Measurements from ENCODE around the gene TOB1. TPM values are rescaled to one million over a fixed set of nuclear protein-coding genes. Genes with fewer than 3 reads are reported as not detected.
A peak's percentile ranks its signal among the peaks of the same experiment; 100 is the strongest.

Gene TOB1
- total RNA-seq, 6 experiments from 2014 or later, result 76.3 to 94.1 (median 89.1) TPM

DNA sequence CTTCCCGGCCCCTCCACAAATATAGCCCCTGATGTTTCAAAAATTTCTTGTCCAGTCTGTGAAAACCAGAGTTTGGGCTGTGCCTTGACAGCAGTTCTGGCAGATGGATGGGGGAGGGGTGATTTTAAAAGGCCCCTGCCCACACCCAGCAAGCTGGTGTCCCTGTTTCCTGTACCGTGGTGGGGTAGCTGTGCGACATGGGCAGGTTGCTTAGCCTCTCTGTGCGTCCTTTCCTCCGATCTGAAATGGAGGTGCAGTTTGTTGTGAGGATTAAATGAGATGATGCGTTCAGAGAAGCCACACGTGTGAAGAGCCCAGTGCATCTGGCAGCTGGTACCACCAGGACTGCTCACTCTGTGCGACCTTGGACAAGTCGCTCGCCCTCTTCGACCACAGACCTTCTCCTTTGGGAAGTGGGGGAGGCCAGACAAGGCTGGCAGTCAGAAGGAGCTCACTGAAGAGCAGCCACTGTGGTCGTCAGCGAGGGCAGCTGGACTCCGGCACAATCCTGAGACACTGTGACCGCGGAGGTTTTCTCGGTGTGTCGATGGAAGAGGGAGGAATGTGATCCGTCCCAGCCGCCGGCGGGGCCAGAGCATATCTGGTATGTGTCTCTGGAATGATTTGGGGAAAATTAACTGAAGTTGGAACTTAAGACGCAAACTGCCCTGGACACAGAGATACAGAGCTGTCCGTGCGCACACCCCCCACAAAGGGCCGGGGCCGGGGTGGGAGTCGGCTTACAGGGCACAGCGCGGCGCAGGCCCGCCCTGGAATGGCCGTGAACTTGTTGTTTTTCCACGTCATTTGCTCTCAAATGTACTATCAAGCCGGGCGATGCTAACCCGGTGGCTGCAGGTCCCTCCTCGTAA, 31.5 kb downstream of the TOB1 start:
- DNase-seq, result no peak
- Mint-ChIP-seq H3K4me1 (ENCODE audit: low read depth) (peaks cover 9% of the 10 kb centered on the region), H3K9me3 (no peaks in the 10 kb centered on the region), H3K36me3 (ENCODE audit: low read depth) (no peaks in the 10 kb centered on the region), H3K27me3 (ENCODE audit: insufficient read depth) (peaks cover 32% of the 10 kb centered on the region), H3K27ac (peak overlapping the region; percentile 24; the same call in 1 of the 2 replicates), H3K4me3 (peak overlapping the region; percentile 80)
- TF ChIP-seq, protein P1, sequence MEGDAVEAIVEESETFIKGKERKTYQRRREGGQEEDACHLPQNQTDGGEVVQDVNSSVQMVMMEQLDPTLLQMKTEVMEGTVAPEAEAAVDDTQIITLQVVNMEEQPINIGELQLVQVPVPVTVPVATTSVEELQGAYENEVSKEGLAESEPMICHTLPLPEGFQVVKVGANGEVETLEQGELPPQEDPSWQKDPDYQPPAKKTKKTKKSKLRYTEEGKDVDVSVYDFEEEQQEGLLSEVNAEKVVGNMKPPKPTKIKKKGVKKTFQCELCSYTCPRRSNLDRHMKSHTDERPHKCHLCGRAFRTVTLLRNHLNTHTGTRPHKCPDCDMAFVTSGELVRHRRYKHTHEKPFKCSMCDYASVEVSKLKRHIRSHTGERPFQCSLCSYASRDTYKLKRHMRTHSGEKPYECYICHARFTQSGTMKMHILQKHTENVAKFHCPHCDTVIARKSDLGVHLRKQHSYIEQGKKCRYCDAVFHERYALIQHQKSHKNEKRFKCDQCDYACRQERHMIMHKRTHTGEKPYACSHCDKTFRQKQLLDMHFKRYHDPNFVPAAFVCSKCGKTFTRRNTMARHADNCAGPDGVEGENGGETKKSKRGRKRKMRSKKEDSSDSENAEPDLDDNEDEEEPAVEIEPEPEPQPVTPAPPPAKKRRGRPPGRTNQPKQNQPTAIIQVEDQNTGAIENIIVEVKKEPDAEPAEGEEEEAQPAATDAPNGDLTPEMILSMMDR (IDR thresholded peaks at IDR 0.05), result no peak

DNA sequence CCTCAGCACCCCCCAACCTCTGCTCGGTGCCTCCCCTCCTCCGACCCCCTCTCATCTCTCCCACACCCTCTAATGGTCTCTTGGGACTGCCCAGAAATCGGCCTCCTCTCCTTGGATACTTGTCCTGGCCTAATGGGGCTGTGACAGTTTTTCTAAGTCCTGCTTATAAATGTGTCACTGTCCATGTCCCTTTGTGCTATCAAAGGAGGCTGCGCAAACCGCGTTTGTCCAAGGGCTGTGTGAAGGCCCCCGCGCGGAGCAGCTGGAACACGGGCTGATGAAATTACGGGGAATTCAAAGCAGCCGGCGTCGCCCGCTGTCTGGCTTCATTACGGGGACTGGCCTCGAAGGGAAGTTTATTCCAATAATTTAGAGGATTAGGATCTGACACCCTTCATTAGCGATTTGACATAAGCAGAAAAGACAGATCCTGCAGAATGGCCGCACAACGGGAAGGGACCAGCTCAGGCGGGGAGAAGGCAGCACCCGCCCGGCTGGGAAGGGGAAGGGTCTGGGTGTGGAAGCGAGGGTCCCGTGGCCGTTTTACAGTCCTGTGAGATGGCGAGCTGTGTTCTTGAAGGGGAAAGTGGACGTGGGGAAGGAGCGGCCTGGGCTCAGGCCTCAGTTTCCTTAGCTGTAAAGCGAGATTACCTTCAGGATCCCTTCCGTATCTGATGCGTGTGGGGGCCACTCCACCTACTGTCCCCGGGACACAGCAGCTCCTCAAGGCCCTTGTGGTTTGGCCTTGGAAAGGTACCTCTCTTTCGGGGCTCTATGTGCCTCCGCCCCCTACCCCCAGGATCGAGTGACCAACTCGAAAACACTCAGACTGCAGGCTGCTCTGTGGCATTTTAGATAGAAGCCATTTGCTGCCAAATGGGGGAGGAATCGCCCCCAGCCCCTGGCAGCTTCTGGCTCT, 32.4 kb downstream of the TOB1 start:
- TF ChIP-seq, protein P1 (IDR thresholded peaks at IDR 0.05), result no peak
- H3K4me1 Mint-ChIP-seq (ENCODE audit: low read depth), result peaks cover 9% of the 10 kb centered on the region

DNA sequence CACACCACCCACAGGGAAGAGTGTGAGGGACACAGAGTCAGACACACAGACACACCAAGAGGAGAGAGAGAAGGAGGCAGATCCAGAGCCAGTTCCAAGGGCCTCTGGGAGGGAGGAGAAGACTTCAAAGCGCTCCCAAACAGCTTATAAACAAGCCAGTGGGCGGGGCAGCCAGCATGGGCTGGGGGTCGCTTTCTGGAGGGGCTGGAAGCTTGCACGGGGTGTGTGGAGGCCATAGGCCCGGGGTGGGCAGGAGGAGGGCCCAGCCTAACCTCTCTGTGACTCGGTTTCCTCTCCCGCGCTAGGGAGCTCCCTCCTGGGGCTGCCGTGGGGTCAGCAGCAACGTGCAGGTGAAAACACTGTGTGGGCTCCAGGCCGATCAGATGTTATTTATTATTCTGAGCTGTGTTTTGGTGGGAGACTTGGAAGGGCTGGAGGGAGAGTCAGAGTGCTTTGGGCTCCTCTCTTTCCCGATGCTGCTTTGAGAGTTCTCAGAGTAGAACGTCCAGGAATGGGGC, 33.2 kb downstream of the TOB1 start:
- Mint-ChIP-seq H3K9me3 (no peaks in the 10 kb centered on the region), H3K27me3 (ENCODE audit: insufficient read depth) (peaks cover 37% of the 10 kb centered on the region), H3K4me1 (ENCODE audit: low read depth) (peaks cover 9% of the 10 kb centered on the region), H3K27ac (no peak overlapping the region), H3K4me3 (no peak overlapping the region), H3K36me3 (ENCODE audit: low read depth) (no peaks in the 10 kb centered on the region)
- no peak for DNase-seq
- TF ChIP-seq, protein P1 (IDR thresholded peaks at IDR 0.05), result no peak

More for the DNA sequence above, 32.4 kb downstream of the TOB1 start:
- no peak overlapping the region for H3K27ac Mint-ChIP-seq
- H3K36me3 Mint-ChIP-seq (ENCODE audit: low read depth), result no peaks in the 10 kb centered on the region
- H3K27me3 Mint-ChIP-seq (ENCODE audit: insufficient read depth), result peaks cover 36% of the 10 kb centered on the region
- no peaks in the 10 kb centered on the region for H3K9me3 Mint-ChIP-seq
- H3K4me3 Mint-ChIP-seq, result no peak overlapping the region
- no peak for DNase-seq

DNA sequence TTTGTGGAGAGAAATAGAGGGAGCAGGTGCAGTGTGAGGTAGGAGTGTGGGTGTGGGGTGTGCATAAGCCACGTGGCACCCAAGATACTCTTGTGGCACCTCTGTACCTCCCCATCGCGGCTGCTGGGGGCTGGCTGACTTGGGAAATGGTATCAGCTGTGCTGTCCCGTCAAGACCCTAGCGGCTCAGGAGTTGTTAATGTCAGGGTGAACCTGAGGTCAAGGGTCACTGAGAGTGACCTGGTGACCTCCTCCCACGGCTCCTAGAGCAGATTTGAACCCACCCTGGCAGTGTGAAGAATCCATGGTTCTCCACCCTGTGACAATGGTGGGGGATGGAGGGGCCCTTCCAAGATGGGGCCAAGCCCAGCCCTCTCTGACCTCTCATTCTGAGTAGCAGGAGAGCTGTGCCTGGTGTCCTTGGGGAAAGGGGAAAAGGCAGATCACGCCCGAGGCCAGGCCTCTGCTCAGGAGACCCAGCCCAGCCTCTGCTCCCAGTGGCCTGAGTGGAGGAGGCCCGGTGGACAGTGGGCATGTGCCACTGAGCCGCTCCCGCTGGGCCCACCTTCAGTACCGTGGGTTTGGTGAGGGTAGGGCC, 33.8 kb downstream of the TOB1 start:
- TF ChIP-seq, protein P1 (IDR thresholded peaks at IDR 0.05), result no peak
- peaks cover 34% of the 10 kb centered on the region for H3K27me3 Mint-ChIP-seq (ENCODE audit: insufficient read depth)
- H3K36me3 Mint-ChIP-seq (ENCODE audit: low read depth), result no peaks in the 10 kb centered on the region
- no peak for DNase-seq
- H3K4me3 Mint-ChIP-seq, result no peak overlapping the region
- no peak overlapping the region for H3K27ac Mint-ChIP-seq
- H3K4me1 Mint-ChIP-seq (ENCODE audit: low read depth), result peaks cover 9% of the 10 kb centered on the region
- no peaks in the 10 kb centered on the region for H3K9me3 Mint-ChIP-seq

DNA sequence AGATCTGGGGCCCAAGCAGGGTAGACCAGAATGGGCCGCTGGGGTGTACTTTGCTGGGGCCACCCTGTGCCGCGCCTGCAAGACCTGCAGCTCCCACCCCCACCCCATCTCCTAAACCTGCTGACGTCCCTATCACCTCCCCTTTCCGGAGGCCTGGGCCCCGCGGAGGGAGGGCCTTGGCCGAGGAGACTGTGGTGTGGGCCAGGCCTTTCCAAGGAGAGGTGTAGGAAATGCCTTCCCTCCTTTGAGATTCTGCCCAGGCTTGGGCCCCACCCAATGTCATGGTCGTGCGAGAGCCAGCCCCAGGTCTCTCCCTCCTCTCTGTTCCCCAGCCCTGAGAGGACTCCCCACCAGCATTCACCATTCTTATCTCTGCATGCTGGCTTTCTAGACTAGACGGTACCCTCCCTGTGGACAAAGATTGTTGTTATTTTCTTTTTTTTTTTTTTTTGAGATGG, 34.7 kb downstream of the TOB1 start:
- Mint-ChIP-seq H3K4me1 (ENCODE audit: low read depth) (peaks cover 9% of the 10 kb centered on the region), H3K36me3 (ENCODE audit: low read depth) (no peaks in the 10 kb centered on the region), H3K27me3 (ENCODE audit: insufficient read depth) (peaks cover 29% of the 10 kb centered on the region), H3K27ac (no peak overlapping the region), H3K9me3 (no peaks in the 10 kb centered on the region), H3K4me3 (no peak overlapping the region)
- no peak for DNase-seq
- TF ChIP-seq, protein P1 (IDR thresholded peaks at IDR 0.05), result no peak
